HG02970 (cell line): Measurements from ENCODE around the gene TRAPPC6A.

Experiments used
- ATAC-seq: cut with Tn5 transposase; IDR thresholded peaks from one replicate; pipeline ENCODE4 v1.9.1; 2021; ENCODE audit warnings: mild to moderate bottlenecking, moderate library complexity, moderate number of reproducible peaks; ENCODE audit not compliant: unreplicated experiment, low FRiP score

Gene TRAPPC6A, protein sequence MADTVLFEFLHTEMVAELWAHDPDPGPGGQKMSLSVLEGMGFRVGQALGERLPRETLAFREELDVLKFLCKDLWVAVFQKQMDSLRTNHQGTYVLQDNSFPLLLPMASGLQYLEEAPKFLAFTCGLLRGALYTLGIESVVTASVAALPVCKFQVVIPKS

DNA sequence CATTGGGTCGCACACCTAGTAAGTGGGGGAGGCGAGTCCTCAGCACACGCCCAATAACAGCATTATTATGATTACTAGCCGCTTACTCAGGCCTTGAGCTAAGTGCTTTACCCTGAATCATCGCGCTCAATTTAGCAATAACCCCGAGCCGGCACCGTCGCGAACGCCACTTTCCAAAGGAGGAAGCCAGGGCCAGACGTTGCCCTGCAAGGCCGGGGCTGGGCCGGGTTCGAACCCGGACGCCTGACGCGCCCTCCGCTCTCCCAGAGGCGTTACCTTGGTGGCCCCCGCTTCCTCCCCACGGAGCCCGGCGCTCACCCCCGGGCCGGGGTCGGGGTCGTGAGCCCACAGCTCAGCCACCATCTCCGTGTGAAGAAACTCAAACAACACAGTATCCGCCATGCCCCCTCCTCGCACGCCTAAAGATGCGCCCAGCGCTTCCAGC, at the start of gene TRAPPC6A:
TSS of gene TRAPPC6A (minus strand) at position 421 of the 445 bp plus-strand sequence. CDS start at position 402, 19 bp downstream.
- ATAC-seq, result no peak

DNA sequence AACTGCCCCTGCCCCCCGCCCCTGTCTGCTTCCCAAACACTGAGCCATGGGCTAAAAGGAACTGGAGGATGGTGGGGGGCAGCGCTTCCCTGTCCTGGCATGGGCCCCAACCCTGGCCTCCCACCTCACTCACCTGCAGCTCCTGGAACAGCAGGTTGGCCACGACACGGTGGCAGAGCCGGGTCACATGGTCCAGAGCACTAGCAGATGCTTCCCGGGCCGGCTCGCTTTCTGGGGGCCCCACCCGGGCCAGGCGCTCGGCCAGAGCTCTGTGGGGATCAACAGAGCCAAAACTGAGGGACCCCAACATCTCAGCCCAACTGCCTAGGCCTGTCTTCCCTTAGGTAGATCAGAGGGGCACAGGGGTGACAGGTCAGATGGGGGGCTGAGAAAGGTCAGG, 46.6 kb upstream of the TRAPPC6A start:
- ATAC-seq, result no peak

DNA sequence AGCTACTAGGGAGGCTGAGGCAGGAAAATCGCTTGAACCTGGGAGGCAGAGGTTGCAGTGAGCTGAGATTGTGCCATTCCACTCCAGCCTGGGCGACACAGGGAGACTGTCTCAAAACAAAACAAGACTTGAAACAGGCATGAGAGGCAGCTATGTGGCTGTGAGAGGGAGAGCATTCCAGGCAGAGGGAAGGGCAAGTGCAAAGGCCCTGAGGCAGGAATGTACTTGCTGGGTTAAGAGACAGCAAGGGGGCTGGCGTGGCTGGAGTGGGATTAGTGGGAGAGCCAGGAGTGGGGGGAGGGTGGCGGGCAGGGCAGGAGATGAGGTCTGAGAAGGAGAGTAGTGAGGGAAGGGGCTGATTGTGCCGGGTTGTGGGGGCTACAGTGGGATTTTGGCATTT, 45.8 kb upstream of the TRAPPC6A start:
- ATAC-seq, result no peak

DNA sequence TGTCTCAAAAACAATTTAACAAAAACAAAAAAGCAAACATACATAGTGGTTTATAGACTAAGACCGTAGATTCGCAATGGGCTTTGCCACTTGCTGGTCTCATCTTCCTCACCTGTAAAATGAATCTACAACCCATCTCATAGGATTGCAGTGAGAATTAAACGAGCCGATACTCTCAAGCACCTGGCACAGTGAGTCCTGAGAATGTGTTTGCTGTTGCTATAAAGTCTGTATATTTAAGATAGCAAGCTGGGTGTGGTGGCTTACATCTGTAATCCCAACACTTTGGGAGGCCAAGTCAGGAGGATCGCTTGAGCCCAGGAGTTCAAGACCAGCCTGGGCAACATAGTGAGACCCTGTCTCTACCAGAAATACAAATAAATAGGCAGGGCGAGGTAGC, 44.7 kb upstream of the TRAPPC6A start:
- ATAC-seq, result no peak

DNA sequence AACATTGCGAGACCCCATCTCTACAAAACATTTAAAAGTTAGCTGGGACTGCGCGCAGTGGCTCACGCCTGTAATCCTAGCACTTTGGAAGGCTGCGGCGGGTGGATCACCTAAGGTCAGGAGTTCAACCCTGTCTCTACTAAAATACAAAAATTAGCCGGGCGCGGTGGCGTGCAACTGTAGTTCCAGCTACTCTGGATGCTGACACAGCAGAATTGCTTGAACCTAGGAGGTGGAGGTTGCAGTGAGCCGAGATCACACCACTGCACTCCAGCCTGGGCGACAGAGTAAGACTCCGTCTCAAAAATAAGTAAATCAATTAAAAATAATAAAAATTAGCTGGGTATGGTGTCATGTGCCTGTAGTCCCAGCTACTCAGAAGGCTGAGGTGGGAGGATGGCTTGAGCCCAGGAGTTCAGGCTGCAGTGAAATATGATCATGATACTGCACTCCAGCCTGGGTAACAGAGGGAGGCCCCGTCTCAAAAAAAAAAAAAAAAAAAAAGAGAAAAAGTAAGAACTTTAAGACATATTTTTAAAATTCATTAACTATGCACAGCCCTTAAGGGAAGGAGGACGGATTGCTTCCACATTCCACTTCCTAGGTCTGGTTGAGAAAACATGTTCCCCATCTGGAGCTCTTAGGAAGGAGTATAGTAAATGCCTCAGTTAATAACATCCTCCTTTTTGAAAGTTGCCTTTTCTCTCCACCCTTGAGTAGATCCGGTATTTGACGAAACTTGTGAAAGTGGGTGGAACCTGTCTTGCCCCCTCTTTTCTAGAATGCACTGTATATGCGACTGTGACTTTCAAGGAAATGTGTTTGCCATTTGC, 41.1 kb upstream of the TRAPPC6A start:
- no peak for ATAC-seq

DNA sequence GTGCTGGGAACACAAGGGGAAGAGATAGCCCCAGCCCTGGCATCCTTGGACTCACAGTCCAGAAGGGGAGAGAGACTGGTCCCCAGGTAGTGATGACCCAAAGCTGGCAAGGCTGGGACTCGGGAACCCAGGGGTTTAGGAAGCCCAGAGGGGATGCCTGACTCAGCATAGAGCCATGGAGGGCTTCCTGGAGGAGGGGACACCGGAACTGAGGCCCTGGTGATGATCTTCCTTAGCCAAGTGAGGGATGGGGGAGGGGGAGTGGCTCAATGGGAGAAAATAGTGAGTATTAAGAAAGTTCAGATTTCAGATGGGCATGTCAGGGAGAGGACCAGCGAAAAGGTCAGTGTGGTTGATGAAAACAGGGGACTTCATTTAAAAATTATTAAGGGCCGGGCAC, 40.4 kb upstream of the TRAPPC6A start:
- no peak for ATAC-seq

DNA sequence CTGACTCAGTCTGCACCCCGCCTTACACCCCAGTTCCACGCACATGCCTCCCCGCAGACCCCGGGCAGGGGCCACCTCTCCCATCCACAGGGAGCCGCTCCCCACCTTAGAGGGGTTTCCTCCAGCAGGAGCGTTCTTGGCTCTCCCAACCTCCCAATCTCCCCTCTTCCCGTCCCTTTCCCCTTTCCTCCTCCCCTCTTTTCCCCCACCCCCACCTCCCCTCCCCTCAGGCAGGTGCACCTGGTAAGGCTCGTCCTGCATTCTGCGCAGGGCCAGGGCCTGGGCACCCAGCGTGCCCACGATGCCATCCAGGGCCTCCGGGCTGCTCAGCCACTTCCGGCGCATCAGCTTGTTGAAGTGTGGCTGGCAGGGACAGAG, 39.9 kb upstream of the TRAPPC6A start:
- no peak for ATAC-seq

DNA sequence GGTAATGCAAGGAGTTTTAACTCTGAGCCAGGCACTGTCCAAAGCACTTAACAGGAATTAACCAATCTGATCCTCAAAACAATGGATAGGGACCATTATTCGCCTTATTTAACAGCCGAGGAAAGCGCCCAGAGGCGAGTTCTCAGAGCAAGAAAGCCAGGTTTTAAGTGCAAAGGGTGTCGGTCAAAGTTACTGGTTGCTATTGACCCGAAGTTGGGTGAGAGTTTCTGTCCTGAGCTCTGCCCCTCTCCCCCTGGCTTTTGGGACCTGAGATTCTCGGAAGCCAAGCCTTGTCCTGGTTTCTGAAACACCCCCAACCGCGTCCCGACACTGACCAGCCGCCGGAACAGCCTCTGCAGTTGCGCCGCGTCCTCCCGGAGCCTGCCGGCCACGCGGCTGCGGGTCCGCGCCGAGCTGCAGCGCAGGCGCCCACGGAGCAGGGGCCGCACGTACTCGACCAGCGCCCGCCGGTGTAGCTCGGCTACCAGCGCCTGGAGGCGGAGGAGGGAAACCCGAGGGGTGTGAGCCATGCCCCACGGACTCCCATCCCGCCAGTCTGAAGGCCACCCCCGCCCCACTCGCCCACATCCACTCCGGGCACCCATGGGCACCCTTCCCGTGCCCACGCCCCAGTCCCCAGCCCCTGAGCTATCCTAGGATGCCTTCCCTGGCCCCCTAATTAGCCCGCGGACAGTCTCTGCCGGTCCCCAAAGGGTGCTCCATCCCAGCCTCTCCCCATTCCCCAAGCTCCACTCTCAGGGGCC, 39.3 kb upstream of the TRAPPC6A start:
- no peak for ATAC-seq

DNA sequence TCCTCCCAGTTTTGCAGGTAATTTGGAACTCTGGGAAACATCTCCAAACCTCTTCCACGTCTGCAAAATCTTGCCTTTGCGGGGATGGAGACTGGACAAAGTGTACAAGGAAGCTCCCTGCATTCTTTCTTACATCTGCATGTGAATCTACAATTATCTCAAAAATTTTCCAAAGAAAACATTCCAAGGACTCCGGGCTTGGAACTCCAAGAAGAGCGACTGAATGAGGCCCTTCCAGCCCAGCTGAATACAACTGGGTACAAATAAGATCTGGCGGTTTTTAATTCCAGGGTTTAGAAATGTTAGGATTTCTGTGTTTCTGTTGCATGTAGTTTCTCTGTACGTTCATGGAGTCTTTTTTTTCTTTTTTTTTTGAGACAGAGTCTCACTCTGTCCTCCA, 38.6 kb upstream of the TRAPPC6A start:
- no peak for ATAC-seq

DNA sequence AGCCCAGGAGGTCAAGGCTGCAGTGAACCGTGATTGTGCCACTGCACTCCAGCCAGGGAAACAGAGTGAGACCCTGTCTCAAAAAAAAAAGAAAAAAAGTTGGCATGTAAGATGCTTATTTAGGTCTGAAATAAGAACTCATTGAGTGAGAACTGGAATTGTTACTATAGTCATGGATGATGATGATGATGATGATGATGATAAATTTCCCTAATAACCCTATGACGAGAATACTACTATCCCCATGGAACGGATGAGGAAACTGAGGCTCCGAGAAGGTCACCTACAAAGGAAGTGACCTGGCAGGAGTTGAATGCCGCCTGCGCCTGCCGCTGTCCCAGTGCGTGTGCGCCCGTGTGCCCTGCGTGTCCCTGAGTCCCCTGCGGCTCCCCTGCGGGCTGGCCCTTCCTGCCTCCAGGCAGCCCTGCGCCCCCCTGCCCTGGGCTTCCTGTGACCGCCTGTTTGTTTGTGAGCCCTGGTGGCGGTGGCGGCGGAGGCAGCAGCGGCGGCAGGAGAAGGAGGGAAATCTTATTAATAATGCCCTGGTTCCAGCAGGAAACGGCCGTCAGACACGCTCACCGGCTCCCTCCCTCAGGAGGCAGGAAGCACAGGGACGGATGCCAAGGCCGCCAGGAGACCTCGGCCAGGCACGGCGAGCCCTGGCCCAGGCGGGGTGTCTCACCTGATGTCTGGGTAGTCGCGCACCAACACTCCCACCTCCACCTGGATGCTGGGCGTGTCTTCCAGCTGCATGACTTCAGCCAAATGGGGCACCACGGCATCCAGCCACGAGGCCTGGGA, 37.6 kb upstream of the TRAPPC6A start:
- ATAC-seq, result no peak

DNA sequence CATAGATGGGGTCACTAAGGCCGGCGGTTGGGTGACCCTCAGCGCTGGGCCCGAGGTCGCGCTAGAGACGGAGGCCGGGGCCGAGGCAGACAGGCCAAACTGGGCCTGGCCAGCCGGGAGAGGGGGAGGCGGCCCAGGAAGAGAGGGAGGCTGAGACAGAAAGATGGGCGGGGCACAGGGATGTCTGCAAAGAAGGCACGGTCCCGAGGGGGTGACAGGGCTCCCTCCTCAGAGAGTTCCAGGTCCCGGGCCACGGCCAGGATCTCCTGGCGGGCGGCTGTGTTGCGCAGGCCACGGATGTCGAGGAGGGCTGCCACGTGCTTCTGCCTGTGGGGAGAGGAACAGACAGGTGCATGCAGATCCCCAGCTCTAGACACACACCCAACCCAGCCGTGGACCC, 35.0 kb upstream of the TRAPPC6A start:
- ATAC-seq, result no peak

DNA sequence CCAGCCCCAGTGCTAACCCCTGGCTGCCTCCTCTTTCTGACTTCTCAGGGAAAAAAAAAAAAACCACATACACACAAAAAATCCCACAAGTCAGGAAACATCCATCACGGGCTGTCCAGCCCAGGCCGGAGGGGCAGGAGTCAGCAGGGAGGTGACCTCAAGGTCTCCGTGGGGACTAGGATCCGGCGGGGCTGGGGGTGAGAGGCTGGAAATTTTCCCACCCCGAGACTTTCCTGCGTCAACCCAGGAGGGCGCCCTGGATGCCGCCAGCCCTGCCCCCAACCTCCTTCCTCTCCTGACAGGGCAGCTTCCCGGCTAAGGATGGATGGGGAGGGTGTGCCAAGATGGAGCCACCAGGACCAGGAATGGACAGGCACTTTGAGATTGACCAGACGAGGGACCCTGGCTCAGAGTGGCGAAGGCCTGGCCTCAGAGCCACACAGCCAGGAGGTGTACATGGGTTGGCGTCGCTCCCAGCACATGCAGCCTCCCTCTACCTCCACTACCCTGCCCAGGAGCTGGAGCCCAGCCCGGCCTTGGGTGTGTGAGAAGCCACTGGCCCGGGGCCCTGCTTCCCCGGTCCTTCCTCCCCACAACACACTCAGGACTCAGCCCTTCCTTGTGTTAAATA, 33.8 kb upstream of the TRAPPC6A start:
- ATAC-seq, result no peak

DNA sequence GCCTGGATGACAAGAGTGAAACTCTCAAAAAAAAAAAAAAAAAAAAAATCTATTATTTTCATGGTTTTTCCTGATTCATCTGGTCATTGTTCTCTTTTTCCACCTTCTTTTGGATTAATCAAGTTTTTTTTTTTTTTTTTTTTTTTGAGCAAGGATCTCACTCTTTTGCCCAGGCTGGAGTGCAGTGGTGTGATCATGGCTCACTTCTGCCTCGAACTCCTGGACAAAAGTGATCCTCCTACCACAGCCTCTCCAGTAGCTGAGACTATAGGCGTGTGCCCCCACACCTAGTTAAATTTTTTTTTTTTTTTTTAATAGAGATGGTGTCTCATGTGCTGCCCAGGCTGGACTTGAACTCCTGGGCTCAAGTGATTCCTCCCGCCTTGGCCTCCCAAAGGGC, 28.3 kb upstream of the TRAPPC6A start:
- no peak for ATAC-seq

DNA sequence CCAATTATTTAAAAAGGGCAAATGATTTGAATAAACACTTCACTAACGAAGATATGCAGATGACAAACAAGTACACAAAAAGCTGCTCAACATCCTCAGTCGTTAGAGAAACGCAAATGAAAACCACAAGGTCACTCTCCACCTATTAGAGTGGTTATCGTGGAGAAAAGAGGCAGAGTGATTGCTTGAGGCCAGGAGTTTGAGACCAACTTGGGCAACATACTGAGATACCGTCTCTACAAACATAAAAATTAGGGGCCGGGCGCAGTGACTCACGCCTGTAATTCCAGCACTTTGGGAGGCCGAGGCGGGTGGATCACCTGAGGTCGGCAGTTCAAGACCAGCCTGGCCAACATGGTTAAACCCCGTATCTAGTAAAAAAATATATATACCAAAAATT, 27.8 kb upstream of the TRAPPC6A start:
- ATAC-seq, result no peak

DNA sequence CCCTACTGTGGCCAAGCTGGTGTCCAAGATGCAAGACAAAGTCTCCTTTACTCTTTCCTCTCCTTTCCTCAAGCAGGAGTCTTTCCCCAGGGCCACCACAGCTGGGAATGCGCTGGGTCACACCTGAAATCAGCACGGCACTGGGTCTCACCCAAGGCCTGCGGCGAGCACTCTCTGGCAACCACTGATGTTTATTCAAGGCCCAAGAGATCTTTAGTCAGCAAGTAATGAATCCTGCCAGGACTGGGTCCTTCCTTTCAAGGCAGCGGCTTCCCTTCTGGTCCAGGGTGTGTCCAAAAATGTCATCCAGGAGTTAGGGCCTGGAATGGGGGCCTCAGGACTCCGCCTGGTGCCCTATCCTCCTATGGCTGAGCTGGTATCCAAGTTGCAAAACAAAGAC, 24.6 kb upstream of the TRAPPC6A start:
- ATAC-seq, result no peak

DNA sequence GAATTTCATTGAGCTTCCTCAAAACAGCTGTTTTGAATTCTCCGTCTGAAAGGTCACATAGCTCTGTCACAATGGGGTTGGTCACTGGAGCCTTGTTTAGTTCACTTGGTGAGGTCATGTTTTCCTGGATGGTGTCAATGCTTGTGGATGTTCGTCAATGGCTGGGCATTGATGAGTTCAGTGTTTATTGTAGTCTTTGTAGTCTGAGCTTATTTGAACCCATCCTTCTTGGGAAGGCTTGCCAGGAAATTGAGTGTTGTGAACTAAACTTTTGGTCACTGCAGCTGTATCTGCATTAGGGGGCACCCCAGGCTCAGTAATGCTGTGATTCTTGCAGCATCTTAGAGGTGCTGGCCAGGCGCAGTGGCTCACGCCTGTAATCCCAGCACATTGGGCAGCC, 22.5 kb upstream of the TRAPPC6A start:
- ATAC-seq, result no peak

DNA sequence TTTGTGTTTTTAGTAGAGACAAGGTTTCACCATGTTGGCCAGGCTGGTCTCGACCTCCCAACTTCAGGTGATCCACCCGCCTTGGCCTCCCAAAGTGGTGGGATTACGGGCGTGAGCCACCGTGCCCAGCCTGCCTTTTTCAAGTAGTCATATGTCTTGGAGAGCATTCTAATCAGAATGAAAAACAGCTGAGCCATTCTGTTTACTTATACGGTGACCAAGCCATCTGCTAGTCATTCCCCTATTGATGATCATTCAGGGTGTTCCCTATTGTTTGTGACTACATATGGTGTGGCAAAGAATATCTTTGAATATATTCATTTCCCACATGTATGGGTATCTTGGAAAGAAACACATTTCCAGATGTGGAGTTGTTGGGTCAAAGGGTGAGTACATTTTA, 17.7 kb upstream of the TRAPPC6A start:
- ATAC-seq, result no peak

DNA sequence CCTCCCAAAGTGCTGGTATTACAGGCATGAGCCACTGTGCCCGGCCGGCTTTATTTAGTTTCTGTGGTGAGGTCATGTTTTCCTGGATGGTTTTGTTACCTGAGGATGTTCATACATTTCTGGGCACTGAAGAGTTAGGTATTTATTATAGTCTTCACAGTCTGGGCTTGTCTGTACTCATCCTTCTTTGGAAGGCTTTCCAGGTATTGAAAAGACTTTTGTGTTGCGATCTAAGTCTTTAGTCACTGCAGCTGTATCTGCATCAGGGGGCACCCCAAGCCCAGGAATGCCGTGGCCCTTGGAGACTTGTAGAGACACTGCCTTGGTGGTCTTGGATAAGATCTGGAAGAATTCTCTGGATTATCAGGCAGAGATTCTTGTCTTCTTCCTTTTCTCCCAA, 13.3 kb upstream of the TRAPPC6A start:
- no peak for ATAC-seq

DNA sequence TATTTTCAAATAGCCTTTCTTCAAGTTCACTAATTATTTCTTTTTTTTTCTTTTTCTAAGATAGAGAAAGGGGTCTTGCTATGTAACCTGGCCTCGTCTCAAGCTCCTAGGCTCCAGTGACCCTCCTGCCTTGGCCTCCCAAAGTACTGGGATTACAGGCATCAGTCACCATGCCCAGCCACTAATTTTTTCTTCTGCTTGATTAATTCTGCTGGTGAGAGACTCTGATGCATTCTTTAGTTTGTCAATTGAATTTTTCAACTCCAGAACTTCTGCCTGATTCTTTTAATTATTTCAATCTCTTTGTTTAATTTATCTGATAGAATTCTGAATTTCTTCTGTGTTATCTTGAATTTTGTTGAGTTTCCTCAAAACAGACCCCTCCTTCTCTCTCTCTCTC, 11.9 kb upstream of the TRAPPC6A start:
- no peak for ATAC-seq

DNA sequence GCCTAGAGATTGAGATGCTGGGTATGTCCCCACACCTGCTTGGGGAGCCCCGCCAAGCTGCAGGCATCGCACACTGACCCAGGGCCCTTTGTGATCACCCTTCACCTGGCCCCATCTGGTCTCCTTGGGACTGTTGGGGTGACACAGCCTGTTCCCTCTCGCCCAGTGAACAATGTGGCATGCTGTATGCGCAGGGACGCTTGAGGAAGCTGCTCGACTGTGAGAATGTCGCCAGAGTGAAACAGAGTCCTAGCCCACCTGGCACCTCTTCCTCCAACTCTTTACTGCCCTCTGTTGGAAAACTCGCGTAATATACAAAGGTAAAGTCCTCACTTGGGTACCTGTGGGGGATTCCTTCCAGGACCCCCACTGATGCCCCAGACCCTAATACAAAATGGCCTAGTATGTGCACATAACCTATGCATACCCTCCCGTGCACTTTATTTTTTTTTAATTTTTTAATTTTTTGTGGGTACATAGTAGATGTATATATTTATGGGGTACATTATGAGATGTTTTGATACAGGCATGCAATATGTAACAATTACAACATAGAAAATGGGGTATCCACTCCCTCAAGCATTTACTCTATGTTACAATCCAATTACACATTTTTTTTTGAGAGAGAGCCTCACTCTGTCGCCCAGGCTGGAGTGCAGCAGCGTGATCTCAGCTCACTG, 9.5 kb upstream of the TRAPPC6A start:
- ATAC-seq, result no peak
